ENCODE measurements around the gene HCST. TPM values are rescaled to one million over a fixed set of nuclear protein-coding genes. Genes with fewer than 3 reads are reported as not detected.
A peak's percentile ranks its signal among the peaks of the same experiment; 100 is the strongest.

Gene HCST
- total RNA-seq, 3 donors from 2014 or later, result 3.3 to 7.2 (median 3.5) TPM

GRCh38 chr19:35935911-35936737 lies 33.8 kb downstream of the HCST start, which contains the start of gene LRFN3:
LRFN3 (plus strand) TSS chr19:35936374; CDS start chr19:35939426, 3,052 bp downstream.
- DNase-seq (ENCODE audit: low spot score in 2 of 2), result peak in 1 of 2 donors; percentile 32
- Histone ChIP-seq H3K9me3 (no peaks in the 10 kb centered on the region), H3K4me1 (peaks cover 3 to 6% of the 10 kb centered on the region in 2 donors), H3K4me3 (peak within 1 kb of the TSS; percentile 61 to 79 (median 70)), H3K27me3 (no peaks in the 10 kb centered on the region), H3K36me3 (peaks cover 5% of the 10 kb centered on the region), H3K27ac (peak within 1 kb of the TSS; percentile 79 to 89)
- intact Hi-C loops (cut with DNase I; ENCODE audit: low total_unique reads), result no loop called here
- no peak for TF ChIP-seq CTCF (IDR thresholded peaks at IDR 0.05)
- no peak for TF ChIP-seq POLR2A (IDR thresholded peaks at IDR 0.05)
- no peak for TF ChIP-seq POLR2AphosphoS5 (IDR thresholded peaks at IDR 0.05)

- no peak for DNase-seq (ENCODE audit: low spot score in 2 of 2)
- peak overlapping the region; percentile 79 to 89 for H3K27ac ChIP-seq
- intact Hi-C loops (cut with DNase I; ENCODE audit: low total_unique reads), result no loop called here
- TF ChIP-seq POLR2A (IDR thresholded peaks at IDR 0.05) (no peak), CTCF (IDR thresholded peaks at IDR 0.05) (no peak), POLR2AphosphoS5 (IDR thresholded peaks at IDR 0.05) (no peak)
- peaks cover 3 to 6% of the 10 kb centered on the region in 2 donors for H3K4me1 ChIP-seq
- peaks cover 5% of the 10 kb centered on the region for H3K36me3 ChIP-seq
- H3K9me3 ChIP-seq, result no peaks in the 10 kb centered on the region
- H3K4me3 ChIP-seq, result peak overlapping the region; percentile 61 to 79 (median 70)
- no peaks in the 10 kb centered on the region for H3K27me3 ChIP-seq
Measured at GRCh38 chr19:35936738-35937268, 34.5 kb downstream of the HCST start.

- H3K27ac ChIP-seq, result peak overlapping the region; percentile 79 to 89
Measured at GRCh38 chr19:35937345-35938281, 35.3 kb downstream of the HCST start.

More at GRCh38 chr19:35937345-35938281, 35.3 kb downstream of the HCST start:
- intact Hi-C loops (cut with DNase I; ENCODE audit: low total_unique reads), result no loop called here
- Histone ChIP-seq H3K9me3 (no peaks in the 10 kb centered on the region), H3K27me3 (no peaks in the 10 kb centered on the region), H3K36me3 (peaks cover 5% of the 10 kb centered on the region), H3K4me3 (peak overlapping the region; percentile 61 to 79 (median 70)), H3K4me1 (peaks cover 3 to 6% of the 10 kb centered on the region in 2 donors)
- DNase-seq (ENCODE audit: low spot score in 2 of 2), result no peak
- no peak for TF ChIP-seq CTCF (IDR thresholded peaks at IDR 0.05)
- no peak for TF ChIP-seq POLR2A (IDR thresholded peaks at IDR 0.05)
- no peak for TF ChIP-seq POLR2AphosphoS5 (IDR thresholded peaks at IDR 0.05)
